Neural crest cell (in vitro differentiated cells): ENCODE results near the gene CEACAM4. TPM values are rescaled to one million over a fixed set of nuclear protein-coding genes. Genes with fewer than 3 reads are reported as not detected.
A peak's percentile ranks its signal among the peaks of the same experiment; 100 is the strongest.

Experiments
- DNase-seq: peaks from one replicate; pipeline ENCODE4 v3.0.0; 2021; ENCODE audit warnings: low read depth, mixed read lengths, low spot score
- H3K27ac Mint-ChIP-seq: one replicate; pipeline ENCODE4 v1.8.0; 2021; ENCODE audit warnings: mild to moderate bottlenecking, mixed read lengths; ENCODE audit not compliant: unreplicated experiment
- H3K27me3 Mint-ChIP-seq: 2 replicates; pipeline ENCODE4 v1.8.0; 2021; ENCODE audit warnings: low read depth, mild to moderate bottlenecking, mixed read lengths
- H3K36me3 Mint-ChIP-seq: 2 replicates; pipeline ENCODE4 v1.8.0; 2021; ENCODE audit warnings: low read depth, mild to moderate bottlenecking, mixed read lengths
- H3K4me1 Mint-ChIP-seq: 2 replicates; pipeline ENCODE4 v1.8.0; 2021; ENCODE audit warnings: mixed read lengths
- H3K4me3 Mint-ChIP-seq: one replicate; pipeline ENCODE4 v1.8.0; 2021; ENCODE audit warnings: mild to moderate bottlenecking, mixed read lengths
- H3K9me3 Mint-ChIP-seq: 2 replicates; pipeline ENCODE4 v1.8.0; 2021; ENCODE audit warnings: mixed read lengths
- CTCF ChIP-seq: fragments of 200-600 bp; sonication (generic); conservative IDR thresholded peaks from 2 replicates; pipeline ENCODE4 v1.5.0; 2021; ENCODE audit warnings: antibody characterized with exemption, mild to moderate bottlenecking
- total RNA-seq: library from RNA; stranded (reverse); gene quantifications from 2 replicates; pipeline ENCODE4 v1.2.1, GENCODE V29; 2021

The CEACAM4 gene
- total RNA-seq, 1 donor from 2014 or later, result not detected

GRCh38 chr19:41577144-41577830 is 49.6 kb downstream of the CEACAM4 start:
- no peaks in the 10 kb centered on the region for H3K4me1 Mint-ChIP-seq
- DNase-seq, result no peak
- H3K4me3 Mint-ChIP-seq, result no peak overlapping the region
- H3K27ac Mint-ChIP-seq, result no peak overlapping the region
- H3K9me3 Mint-ChIP-seq, result peaks cover 10% of the 10 kb centered on the region
- no peak for TF ChIP-seq CTCF
- H3K27me3 Mint-ChIP-seq, result peaks cover 8% of the 10 kb centered on the region
- H3K36me3 Mint-ChIP-seq, result peaks cover 2% of the 10 kb centered on the region

- no peak within 1 kb of the TSS for H3K27ac Mint-ChIP-seq
- no peak within 1 kb of the TSS for H3K4me3 Mint-ChIP-seq
- no peaks in the 10 kb centered on the region for H3K36me3 Mint-ChIP-seq
- peaks cover 11% of the 10 kb centered on the region for H3K27me3 Mint-ChIP-seq
- no peak for TF ChIP-seq CTCF
- no peak for DNase-seq
- no peaks in the 10 kb centered on the region for H3K4me1 Mint-ChIP-seq
- H3K9me3 Mint-ChIP-seq, result peaks cover 6% of the 10 kb centered on the region
These were observed 50.9 kb downstream of the CEACAM4 start, which contains the start of gene CEACAM21 for GRCh38 chr19:41575998-41576397. TSS of gene CEACAM21 (plus strand) at chr19:41576166. CDS start at chr19:41576275, 109 bp downstream.

- Mint-ChIP-seq H3K4me1 (no peaks in the 10 kb centered on the region), H3K27ac (no peak overlapping the region), H3K4me3 (no peak overlapping the region), H3K27me3 (peaks cover 34% of the 10 kb centered on the region), H3K9me3 (no peaks in the 10 kb centered on the region), H3K36me3 (no peaks in the 10 kb centered on the region)
- peak; percentile 80 for TF ChIP-seq CTCF
- DNase-seq, result peak; percentile 68
These were observed 56.2 kb downstream of the CEACAM4 start for GRCh38 chr19:41570639-41571112.

GRCh38 chr19:41570179-41570578 is 56.7 kb downstream of the CEACAM4 start:
- DNase-seq, result no peak
- Mint-ChIP-seq H3K27ac (no peak overlapping the region), H3K4me1 (no peaks in the 10 kb centered on the region), H3K36me3 (no peaks in the 10 kb centered on the region), H3K27me3 (peaks cover 36% of the 10 kb centered on the region), H3K9me3 (no peaks in the 10 kb centered on the region), H3K4me3 (no peak overlapping the region)
- no peak for TF ChIP-seq CTCF

- no peak for TF ChIP-seq CTCF
- Mint-ChIP-seq H3K27ac (no peak overlapping the region), H3K27me3 (peaks cover 36% of the 10 kb centered on the region), H3K4me3 (no peak overlapping the region), H3K9me3 (no peaks in the 10 kb centered on the region), H3K4me1 (no peaks in the 10 kb centered on the region), H3K36me3 (no peaks in the 10 kb centered on the region)
- DNase-seq, result no peak
These were observed 57.3 kb downstream of the CEACAM4 start for GRCh38 chr19:41569481-41570150.

Other genes starting within 250 kb of the CEACAM4 start
- 16.8 and 20.3 TPM in 2 replicates for gene EXOSC5, start 229.7 kb downstream of the CEACAM4 start, total RNA-seq
- gene BCKDHA, start 229.3 kb downstream of the CEACAM4 start, total RNA-seq, result 6.8 and 10.3 TPM in 2 replicates
- gene B3GNT8, start 199.7 kb downstream of the CEACAM4 start, total RNA-seq, result 0.86 TPM in 2 replicates
- gene DMAC2, start 187.2 kb downstream of the CEACAM4 start, total RNA-seq, result 62.2 and 63.1 TPM in 2 replicates
- gene ERICH4, start 183.9 kb downstream of the CEACAM4 start, total RNA-seq, result not detected in 2 replicates
- gene CEACAM21, start 50.9 kb downstream of the CEACAM4 start, total RNA-seq, result 0.75 and 1.1 TPM in 2 replicates
- not detected in 2 replicates for gene CEACAM7, start 61.2 kb upstream of the CEACAM4 start, total RNA-seq
- not detected in 2 replicates for gene CEACAM5, start 81.6 kb upstream of the CEACAM4 start, total RNA-seq
- gene CEACAM6, start 128.5 kb upstream of the CEACAM4 start, total RNA-seq, result not detected in 2 replicates
- not detected in 2 replicates for gene CEACAM3, start 169.5 kb upstream of the CEACAM4 start, total RNA-seq
- gene LYPD4, start 217.6 kb upstream of the CEACAM4 start, total RNA-seq, result not detected in 2 replicates
- gene DMRTC2, start 218.0 kb upstream of the CEACAM4 start, total RNA-seq, result not detected in 2 replicates
- 2,492 and 2,613 TPM in 2 replicates for gene RPS19, start 233.2 kb upstream of the CEACAM4 start, total RNA-seq